IPS-15b (cell line): ENCODE results near the gene SMARCB1.

Source experiments
- H3K27me3 ChIP-seq: one replicate; pipeline ENCODE4 v1.6.1; 2013; ENCODE audit warnings: low read length; ENCODE audit not compliant: control insufficient read depth, insufficient read depth
- H3K36me3 ChIP-seq: one replicate; pipeline ENCODE4 v1.6.1; 2013; ENCODE audit warnings: low read length; ENCODE audit not compliant: control insufficient read depth, insufficient read depth
- H3K4me1 ChIP-seq: one replicate; pipeline ENCODE4 v1.6.1; 2013; ENCODE audit warnings: mild to moderate bottlenecking, low read length; ENCODE audit not compliant: control insufficient read depth, insufficient read depth
- H3K4me3 ChIP-seq: one replicate; pipeline ENCODE4 v1.5.1; 2013; ENCODE audit warnings: low read depth, low read length
- H3K9ac ChIP-seq: one replicate; pipeline ENCODE4 v1.6.1; 2013; ENCODE audit warnings: low read depth, mild to moderate bottlenecking, low read length
- H3K9me3 ChIP-seq: one replicate; pipeline ENCODE4 v1.6.1; 2013; ENCODE audit warnings: mild to moderate bottlenecking, low read length; ENCODE audit not compliant: control insufficient read depth, insufficient read depth

Gene SMARCB1

DNA sequence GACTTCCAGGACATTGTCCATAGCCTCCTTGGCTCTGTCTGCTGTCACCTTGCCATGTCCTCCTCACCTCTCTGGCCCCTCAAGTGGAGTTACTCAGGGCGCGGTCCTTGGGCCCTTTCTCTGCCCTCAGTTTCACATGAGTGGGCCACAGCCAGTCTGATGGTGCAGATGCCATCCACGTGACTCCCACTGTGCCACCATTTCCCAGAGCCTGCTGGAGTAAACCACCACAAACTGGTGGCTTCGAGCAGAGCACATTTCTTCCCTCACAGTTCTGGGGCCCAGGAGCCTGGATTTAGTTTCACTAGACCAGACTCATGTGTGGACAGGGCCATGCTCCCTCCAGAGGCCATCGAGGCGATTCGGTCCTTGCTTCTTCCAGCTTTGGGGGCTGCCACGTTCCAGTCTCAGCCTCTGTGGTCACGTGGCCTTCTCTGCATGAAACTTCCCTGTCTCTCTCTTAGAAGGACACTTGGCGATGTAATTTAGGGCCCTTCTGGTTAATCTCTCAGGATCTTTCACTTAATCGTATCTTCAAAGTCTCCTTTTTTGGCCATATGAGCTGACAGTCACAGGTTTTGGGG, 14.6 kb downstream of the SMARCB1 start:
- Histone ChIP-seq H3K9me3 (no peaks in the 10 kb centered on the region), H3K36me3 (peaks cover 52% of the 10 kb centered on the region), H3K27me3 (no peaks in the 10 kb centered on the region), H3K4me1 (no peaks in the 10 kb centered on the region), H3K4me3 (no peak overlapping the region), H3K9ac (no peak overlapping the region)

DNA sequence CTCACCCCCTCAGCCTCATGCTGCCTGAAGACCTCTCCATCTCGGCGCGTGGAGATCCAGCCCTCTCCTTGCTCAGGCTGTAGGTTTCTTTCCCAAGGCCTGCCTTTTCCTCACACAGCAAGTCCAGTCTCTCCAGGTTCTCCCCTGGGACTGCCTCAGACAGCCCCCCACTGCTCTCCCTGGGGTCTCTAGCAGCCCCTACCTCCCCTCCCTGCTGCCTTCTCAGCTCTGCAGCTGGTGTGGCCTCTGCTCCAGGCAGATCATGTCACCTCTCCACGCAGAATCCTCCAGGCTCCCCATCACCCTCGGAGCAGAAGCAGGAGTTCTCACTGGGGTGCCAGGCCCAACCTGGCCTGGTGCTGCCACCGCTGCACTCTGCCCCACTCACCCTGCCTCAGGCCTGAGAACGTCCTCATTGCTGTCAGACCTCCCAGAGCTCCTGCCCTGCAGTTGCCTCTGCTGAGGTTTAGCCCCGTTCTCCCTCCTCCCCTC, 15.2 kb downstream of the SMARCB1 start:
- Histone ChIP-seq H3K4me3 (no peak overlapping the region), H3K27me3 (no peaks in the 10 kb centered on the region), H3K36me3 (peaks cover 56% of the 10 kb centered on the region), H3K9me3 (no peaks in the 10 kb centered on the region), H3K4me1 (no peaks in the 10 kb centered on the region), H3K9ac (no peak overlapping the region)

DNA sequence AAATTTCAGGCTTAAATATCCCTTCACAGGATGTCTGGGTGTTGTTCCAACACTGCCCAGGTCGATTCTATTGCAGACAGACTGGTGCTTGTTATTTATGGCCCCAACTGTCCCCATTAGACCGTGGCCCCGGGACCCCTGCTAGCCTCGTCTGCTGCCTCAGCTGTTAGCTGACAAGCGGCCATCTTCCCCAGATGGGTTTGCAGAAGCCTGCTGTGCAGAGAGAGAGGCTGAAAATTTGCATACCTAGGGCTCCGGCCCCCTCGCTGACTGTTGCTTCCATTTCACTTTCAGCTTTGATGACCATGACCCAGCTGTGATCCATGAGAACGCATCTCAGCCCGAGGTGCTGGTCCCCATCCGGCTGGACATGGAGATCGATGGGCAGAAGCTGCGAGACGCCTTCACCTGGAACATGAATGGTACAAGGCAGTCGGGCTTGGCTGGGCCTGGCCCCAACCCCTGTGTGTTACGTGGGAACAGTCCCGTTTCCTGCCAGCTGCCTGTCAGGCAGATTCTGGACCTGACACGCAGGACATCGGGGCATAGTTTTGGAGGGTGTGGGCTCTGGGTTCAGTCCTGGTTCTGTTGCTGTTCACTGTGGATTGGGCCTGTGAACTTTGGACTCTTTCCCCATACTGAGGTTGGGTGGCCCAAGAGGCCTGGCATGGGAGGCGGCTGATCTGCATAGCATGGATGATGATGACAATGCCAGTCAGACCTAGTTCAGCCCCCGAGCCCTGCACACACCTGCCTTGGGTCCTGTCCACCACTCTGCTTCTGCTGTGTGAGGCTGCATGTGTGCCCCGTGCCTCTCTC, 16.4 kb downstream of the SMARCB1 start:
- H3K9me3 ChIP-seq: no peaks in the 10 kb centered on the region
- no peaks in the 10 kb centered on the region for H3K4me1 ChIP-seq
- H3K9ac ChIP-seq: no peak overlapping the region
- peaks cover 54% of the 10 kb centered on the region for H3K36me3 ChIP-seq
- H3K4me3 ChIP-seq: no peak overlapping the region
- no peaks in the 10 kb centered on the region for H3K27me3 ChIP-seq

DNA sequence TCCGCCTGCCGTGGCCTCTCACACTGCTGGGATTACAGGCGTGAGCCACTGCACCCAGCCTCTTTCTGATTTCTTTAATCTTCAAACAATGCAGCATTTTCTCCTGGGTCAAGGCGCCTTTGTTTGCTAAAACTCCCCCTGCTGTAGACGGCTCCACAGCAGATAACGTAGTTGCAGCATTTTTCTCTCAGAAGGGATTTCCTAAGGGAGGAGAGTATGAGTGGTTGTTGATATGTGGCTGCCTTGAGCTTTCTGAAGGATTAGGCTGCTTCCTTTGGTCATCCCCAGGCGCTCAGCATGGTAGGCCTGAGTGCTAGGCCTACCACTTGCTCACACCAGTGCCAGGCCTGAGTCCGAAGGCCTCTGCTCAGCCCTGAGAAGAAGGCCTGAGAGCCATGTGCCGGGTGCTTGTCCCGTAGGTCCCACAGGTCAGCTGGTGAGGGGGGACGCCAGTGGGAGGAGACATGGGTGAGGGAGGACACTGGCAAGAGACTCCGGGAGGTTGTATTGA, 18.1 kb downstream of the SMARCB1 start:
- Histone ChIP-seq H3K9ac (no peak overlapping the region), H3K27me3 (no peaks in the 10 kb centered on the region), H3K4me3 (no peak overlapping the region), H3K4me1 (no peaks in the 10 kb centered on the region), H3K9me3 (no peaks in the 10 kb centered on the region), H3K36me3 (peaks cover 50% of the 10 kb centered on the region)

DNA sequence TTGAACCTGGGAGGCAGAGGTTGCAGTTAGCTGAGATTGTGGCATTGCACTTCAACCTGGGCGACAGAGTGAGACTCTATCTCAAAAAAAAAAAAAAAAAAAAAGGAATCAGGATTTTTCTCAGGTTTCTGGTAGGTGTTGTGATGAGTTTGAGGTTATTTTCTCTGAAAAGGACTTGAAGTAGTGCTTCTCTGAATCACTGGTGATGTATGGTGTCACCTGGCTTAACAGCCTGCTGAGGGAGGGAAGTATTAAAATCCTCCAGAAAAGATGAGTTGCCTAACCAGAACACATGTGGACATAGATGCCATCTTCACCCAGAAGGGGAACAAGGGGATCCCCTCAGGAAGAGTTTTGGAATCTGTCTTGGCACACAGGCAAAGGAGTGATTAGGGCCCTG, 20.1 kb downstream of the SMARCB1 start:
- H3K27me3 ChIP-seq: no peaks in the 10 kb centered on the region
- no peak overlapping the region for H3K9ac ChIP-seq
- H3K36me3 ChIP-seq: peaks cover 34% of the 10 kb centered on the region
- no peaks in the 10 kb centered on the region for H3K9me3 ChIP-seq
- H3K4me3 ChIP-seq: no peak overlapping the region
- H3K4me1 ChIP-seq: no peaks in the 10 kb centered on the region

DNA sequence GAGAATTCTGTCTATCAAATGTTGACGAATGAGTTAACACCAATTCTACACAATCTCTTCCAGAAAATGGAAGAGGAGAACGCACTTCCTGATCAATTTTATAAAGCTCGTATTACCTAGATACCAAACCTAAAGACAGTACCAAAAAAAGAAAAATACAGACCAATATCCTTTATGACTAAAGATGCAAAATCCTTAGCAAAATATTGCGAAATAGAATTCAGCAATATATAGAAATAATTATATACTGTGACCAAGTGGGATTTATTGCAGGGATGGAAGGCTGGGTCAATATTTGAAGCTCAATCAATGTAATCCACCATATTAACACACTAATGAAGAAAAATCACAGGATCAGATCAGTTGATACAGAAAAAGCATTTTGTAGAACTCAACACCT, 25.6 kb downstream of the SMARCB1 start:
- no peaks in the 10 kb centered on the region for H3K4me1 ChIP-seq
- peaks cover 18% of the 10 kb centered on the region for H3K36me3 ChIP-seq
- no peak overlapping the region for H3K9ac ChIP-seq
- H3K9me3 ChIP-seq: no peaks in the 10 kb centered on the region
- no peaks in the 10 kb centered on the region for H3K27me3 ChIP-seq
- no peak overlapping the region for H3K4me3 ChIP-seq

DNA sequence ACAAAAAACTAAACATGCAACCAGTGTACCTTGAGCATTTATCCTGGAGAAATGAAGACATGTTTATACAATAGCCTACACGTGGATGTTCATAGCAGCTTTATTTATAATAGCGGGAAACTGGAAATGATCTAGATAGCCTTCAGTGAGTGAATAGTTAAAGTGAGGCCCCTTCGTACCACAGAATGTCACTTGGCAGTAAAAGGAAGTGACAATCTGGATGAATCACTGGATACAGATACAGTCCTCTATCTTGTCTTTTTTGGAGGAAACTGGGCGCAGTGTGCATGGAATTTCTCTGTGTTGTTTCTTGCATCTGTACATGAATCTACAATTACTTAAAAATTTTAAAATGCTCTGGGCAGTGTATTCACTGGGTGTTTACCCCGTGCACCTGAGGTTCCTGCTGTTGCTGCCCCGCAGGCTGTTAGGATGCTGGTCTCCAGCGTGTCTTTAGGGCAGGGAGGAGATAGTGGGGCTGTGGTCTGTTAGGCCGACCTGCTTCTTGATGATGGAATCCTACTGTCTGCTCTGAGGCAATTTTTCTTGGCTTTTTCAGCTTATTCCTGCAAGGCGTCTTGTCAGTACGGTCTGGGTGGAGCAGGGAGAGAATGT, 28.9 kb downstream of the SMARCB1 start:
- peaks cover 22% of the 10 kb centered on the region for H3K36me3 ChIP-seq
- no peaks in the 10 kb centered on the region for H3K9me3 ChIP-seq
- H3K9ac ChIP-seq: no peak overlapping the region
- no peak overlapping the region for H3K4me3 ChIP-seq
- no peaks in the 10 kb centered on the region for H3K27me3 ChIP-seq
- H3K4me1 ChIP-seq: no peaks in the 10 kb centered on the region

DNA sequence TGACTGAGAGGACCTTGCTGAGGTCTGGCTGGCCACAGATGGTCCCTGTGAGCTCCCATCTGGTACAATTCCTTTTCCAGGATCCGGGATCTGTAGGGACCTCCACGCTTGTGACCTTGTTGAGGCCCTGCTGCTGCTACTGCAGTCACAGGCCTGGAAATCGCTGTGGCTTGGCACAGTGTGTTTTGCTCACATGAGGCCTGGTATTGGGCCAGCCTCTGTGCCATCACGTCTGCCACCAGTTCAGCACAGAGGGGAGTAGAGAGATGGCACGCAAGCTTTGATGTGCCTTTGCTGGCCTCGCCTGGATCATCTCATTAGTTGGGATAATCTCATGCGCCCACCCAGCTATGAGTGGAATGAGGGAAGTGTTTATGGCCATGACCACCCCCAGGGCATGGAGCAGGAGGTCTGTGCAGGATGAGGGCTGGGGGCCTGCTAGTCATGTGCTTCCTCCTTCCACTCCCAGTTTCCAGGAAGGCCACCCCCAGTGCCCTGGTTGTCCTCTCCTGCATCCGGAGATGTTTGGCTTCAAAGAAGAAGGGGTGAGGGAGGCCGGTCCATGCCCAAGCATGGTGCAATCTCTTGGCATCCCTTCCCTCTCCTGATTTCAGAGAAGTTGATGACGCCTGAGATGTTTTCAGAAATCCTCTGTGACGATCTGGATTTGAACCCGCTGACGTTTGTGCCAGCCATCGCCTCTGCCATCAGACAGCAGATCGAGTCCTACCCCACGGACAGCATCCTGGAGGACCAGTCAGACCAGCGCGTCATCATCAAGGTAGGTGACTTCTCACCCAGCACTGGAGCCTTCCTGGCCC, 29.6 kb downstream of the SMARCB1 start:
- Histone ChIP-seq H3K9ac (no peak overlapping the region), H3K9me3 (no peaks in the 10 kb centered on the region), H3K36me3 (peaks cover 29% of the 10 kb centered on the region)

DNA sequence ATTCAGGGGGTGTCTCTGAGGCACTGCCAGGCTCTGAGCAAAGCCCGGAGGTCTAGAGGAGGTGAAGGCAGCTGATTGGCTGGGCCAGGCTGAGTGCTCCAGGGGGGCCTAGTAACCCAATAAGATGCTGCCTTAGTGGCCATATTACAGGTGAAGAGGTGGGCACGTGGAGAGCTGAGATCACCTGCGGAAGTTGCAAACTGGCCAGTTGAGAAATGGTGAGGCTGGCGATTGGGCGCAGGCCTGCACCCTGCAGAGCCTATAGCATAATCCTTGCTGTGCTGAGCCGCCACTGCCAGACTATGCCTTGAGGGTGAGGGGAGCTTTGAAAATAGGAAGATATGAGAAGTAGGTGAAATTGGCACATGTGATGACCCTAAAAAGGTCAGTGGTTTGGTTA, 30.4 kb downstream of the SMARCB1 start:
- peaks cover 29% of the 10 kb centered on the region for H3K36me3 ChIP-seq
- H3K27me3 ChIP-seq: no peaks in the 10 kb centered on the region
- H3K9me3 ChIP-seq: no peaks in the 10 kb centered on the region
- H3K4me3 ChIP-seq: no peak overlapping the region
- H3K4me1 ChIP-seq: no peaks in the 10 kb centered on the region
- no peak overlapping the region for H3K9ac ChIP-seq

More for the DNA sequence above, 29.6 kb downstream of the SMARCB1 start:
- Histone ChIP-seq H3K4me3 (no peak overlapping the region), H3K4me1 (no peaks in the 10 kb centered on the region), H3K27me3 (no peaks in the 10 kb centered on the region)

DNA sequence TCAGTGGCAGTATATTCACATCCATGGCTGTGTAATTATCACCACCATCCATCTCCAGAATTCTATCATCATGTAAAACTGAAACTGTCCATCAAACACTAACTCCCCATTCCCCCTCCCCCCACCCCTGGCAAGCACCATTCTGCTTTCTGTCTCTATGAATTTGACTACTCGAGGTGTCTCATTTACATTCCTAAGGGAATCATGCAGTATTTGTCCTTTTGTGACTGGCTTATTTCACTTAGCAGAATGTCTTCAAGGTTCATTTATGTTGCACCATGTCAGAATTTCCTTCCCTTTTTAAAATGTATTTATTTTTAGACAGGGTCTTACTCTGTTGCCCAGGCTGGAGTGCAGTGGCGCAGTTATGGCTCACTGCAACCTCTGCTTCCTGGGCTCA, 31.8 kb downstream of the SMARCB1 start:
- no peak overlapping the region for H3K9ac ChIP-seq
- no peak overlapping the region for H3K4me3 ChIP-seq
- no peaks in the 10 kb centered on the region for H3K4me1 ChIP-seq
- H3K36me3 ChIP-seq: peaks cover 32% of the 10 kb centered on the region
- H3K9me3 ChIP-seq: no peaks in the 10 kb centered on the region
- H3K27me3 ChIP-seq: no peaks in the 10 kb centered on the region

DNA sequence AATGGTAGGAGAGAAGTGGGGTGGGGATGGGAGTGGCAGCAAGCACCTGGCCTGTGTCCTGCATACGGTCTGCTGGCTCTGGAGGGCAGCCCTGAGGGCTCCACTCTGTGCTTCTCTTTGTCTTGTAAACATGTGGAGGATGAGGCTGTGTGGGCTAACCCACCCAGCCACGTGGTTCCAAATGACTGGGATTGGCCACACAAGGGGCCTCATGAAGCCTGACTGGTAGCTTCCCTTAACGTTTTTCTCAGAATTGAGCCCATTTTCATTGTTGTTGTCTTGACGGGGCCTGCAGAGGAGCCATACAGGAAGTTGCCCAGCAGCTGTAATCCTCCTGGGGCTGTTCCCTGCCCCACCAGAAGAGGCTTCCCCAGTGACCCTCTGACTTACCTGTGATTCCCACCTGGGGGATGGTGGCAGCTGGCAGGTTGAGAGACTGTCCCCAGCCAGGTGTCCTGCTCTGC, 34.0 kb downstream of the SMARCB1 start:
- no peaks in the 10 kb centered on the region for H3K4me1 ChIP-seq
- no peak overlapping the region for H3K9ac ChIP-seq
- peaks cover 48% of the 10 kb centered on the region for H3K36me3 ChIP-seq
- H3K9me3 ChIP-seq: no peaks in the 10 kb centered on the region
- H3K4me3 ChIP-seq: no peak overlapping the region
- no peaks in the 10 kb centered on the region for H3K27me3 ChIP-seq
